ENCODE data around the gene MEIS2. TPM values are rescaled to one million over a fixed set of nuclear protein-coding genes. Genes with fewer than 3 reads are reported as not detected.
"Not testable (repeated sequence)": the region's sequence is repeated elsewhere in the genome, so short reads cannot be mapped to it uniquely, and the experiment has no call there.

The MEIS2 gene
- total and polyA plus RNA-seq, 8 donors: 9.1 to 30.5 (median 14.8) TPM

GRCh38 chr15:36982430-36982829 lies 117.9 kb downstream of the MEIS2 start:
- ATAC-seq (no peak), FAIRE-seq (no peak), DNase-seq (no peak)
- intact Hi-C loops (cut with DNase I): no loop called here
- TF ChIP-seq CTCF (IDR thresholded peaks at IDR 0.05): no peak
- Histone ChIP-seq H3K4me1 (peaks cover 0 to 6% (median 0%) of the 10 kb centered on the region in 3 donors), H3K27ac (no peak overlapping the region), H3K9me3 (no peaks in the 10 kb centered on the region), H3K27me3 (no peaks in the 10 kb centered on the region), H3K4me3 (no peak overlapping the region), H3K36me3 (no peaks in the 10 kb centered on the region)

- H3K27me3 ChIP-seq; H3K36me3 ChIP-seq; H3K4me3 ChIP-seq; H3K27ac ChIP-seq; H3K9me3 ChIP-seq; H3K4me1 ChIP-seq; ATAC-seq; intact Hi-C loops (cut with DNase I); FAIRE-seq; DNase-seq: not testable (repeated sequence)
- WGBS, 2 donors: 95% methylated on average over 2 of the region's 2 CpGs
Observed at GRCh38 chr15:36980281-36980680, 120.1 kb downstream of the MEIS2 start.

- intact Hi-C loops (cut with DNase I): no loop called here
- Histone ChIP-seq H3K27me3 (no peaks in the 10 kb centered on the region), H3K4me3 (no peak overlapping the region), H3K4me1 (peaks cover 0 to 6% (median 0%) of the 10 kb centered on the region in 3 donors), H3K27ac (no peak overlapping the region), H3K9me3 (no peaks in the 10 kb centered on the region), H3K36me3 (no peaks in the 10 kb centered on the region)
- no peak for DNase-seq
- ATAC-seq: no peak
- FAIRE-seq: no peak
- no peak for TF ChIP-seq CTCF (IDR thresholded peaks at IDR 0.05)
- WGBS, 2 donors: 71 to 95% methylated on average over 1 of the region's 1 CpG
Observed at GRCh38 chr15:36978625-36979024, 121.7 kb downstream of the MEIS2 start.

- no peak for TF ChIP-seq CTCF (IDR thresholded peaks at IDR 0.05)
- WGBS, 2 donors: 87 to 94% methylated on average over 1 of the region's 1 CpG
- no peak for FAIRE-seq
- H3K27me3 ChIP-seq: no peaks in the 10 kb centered on the region
- H3K9me3 ChIP-seq: no peaks in the 10 kb centered on the region
- ATAC-seq: no peak
- no peaks in the 10 kb centered on the region for H3K36me3 ChIP-seq
- DNase-seq: no peak
- no peak overlapping the region for H3K27ac ChIP-seq
- intact Hi-C loops (cut with DNase I): no loop called here
- H3K4me3 ChIP-seq: no peak overlapping the region
- peaks cover 0 to 6% (median 0%) of the 10 kb centered on the region in 3 donors for H3K4me1 ChIP-seq
Observed at GRCh38 chr15:36978126-36978525, 122.2 kb downstream of the MEIS2 start.

GRCh38 chr15:36977659-36978058 lies 122.7 kb downstream of the MEIS2 start:
- no peak for FAIRE-seq
- no peaks in the 10 kb centered on the region for H3K27me3 ChIP-seq

More at GRCh38 chr15:36977659-36978058, 122.7 kb downstream of the MEIS2 start:
- Histone ChIP-seq H3K4me3 (no peak overlapping the region), H3K9me3 (no peaks in the 10 kb centered on the region), H3K27ac (no peak overlapping the region), H3K4me1 (peaks cover 0 to 6% (median 0%) of the 10 kb centered on the region in 3 donors), H3K36me3 (no peaks in the 10 kb centered on the region)
- intact Hi-C loops (cut with DNase I): no loop called here
- ATAC-seq (peak in 1 of 4 donors; percentile 52), DNase-seq (no peak)
- TF ChIP-seq CTCF (IDR thresholded peaks at IDR 0.05): no peak

Measured in pancreas (tissue), 10 donors.